Hypothalamus (tissue), 51 donors: Measurements from ENCODE around the gene GGTLC1.

Experiments
- DNase-seq, 51 donors: peaks; one replicate each; lab custom pipeline; 2025; lab: John Stamatoyannopoulos, UW

GGTLC1 gene

GRCh38 chr20:23966927-23967615, 21.5 kb downstream of the GGTLC1 start:
- DNase-seq, result no peak

GRCh38 chr20:23966298-23966697, 22.3 kb downstream of the GGTLC1 start:
- DNase-seq, result no peak

GRCh38 chr20:23963941-23964340, 24.6 kb downstream of the GGTLC1 start:
- no peak for DNase-seq

GRCh38 chr20:23962272-23962671, 26.3 kb downstream of the GGTLC1 start:
- no peak for DNase-seq

- DNase-seq, result no peak
Measured at GRCh38 chr20:23959054-23959453, 29.5 kb downstream of the GGTLC1 start.

GRCh38 chr20:23955896-23956295, 32.7 kb downstream of the GGTLC1 start:
- DNase-seq, result no peak

- DNase-seq, result no peak
Measured at GRCh38 chr20:23954008-23954745, 34.4 kb downstream of the GGTLC1 start.

- no peak for DNase-seq
Measured at GRCh38 chr20:23946206-23946605, 42.4 kb downstream of the GGTLC1 start.

GRCh38 chr20:23943304-23943703, 45.3 kb downstream of the GGTLC1 start:
- no peak for DNase-seq

GRCh38 chr20:23939641-23940040, 48.9 kb downstream of the GGTLC1 start:
- no peak for DNase-seq

GRCh38 chr20:23939063-23939462, 49.5 kb downstream of the GGTLC1 start:
- no peak for DNase-seq

GRCh38 chr20:23938118-23938438, 50.5 kb downstream of the GGTLC1 start:
- DNase-seq, result no peak

- peak in 46 of 51 donors; percentile 5 to 80 (median 38) for DNase-seq
Measured at GRCh38 chr20:23937303-23938117, 51.1 kb downstream of the GGTLC1 start.
